Peyer's patch (tissue), 4 donors: ENCODE results near the gene B3GLCT.

Experiments used
- POLR2A ChIP-seq, 2 donors: fragments of 450-650 bp; IDR thresholded peaks; one replicate each; pipeline ENCODE4 v1.5.1; 2017; ENCODE audit warnings: antibody characterized with exemption in 2 of 2, mild to moderate bottlenecking in 2 of 2, moderate library complexity in 2 of 2
- TF ChIP-seq, protein P1 (sequence below), 6 experiments: fragments of 450-650 bp in 4 of 6; fragments of 200-600 bp in 2 of 6; sonication (generic) in 1 of 6; IDR thresholded peaks; one replicate each; pipeline ENCODE4 v1.5.1; 2017 to 2019; ENCODE audit warnings: antibody characterized with exemption in 6 of 6, mild to moderate bottlenecking in 3 of 6, moderate library complexity in 1 of 6

- TF ChIP-seq POLR2A (IDR thresholded peaks at IDR 0.05) = no peak
- TF ChIP-seq, protein P1, sequence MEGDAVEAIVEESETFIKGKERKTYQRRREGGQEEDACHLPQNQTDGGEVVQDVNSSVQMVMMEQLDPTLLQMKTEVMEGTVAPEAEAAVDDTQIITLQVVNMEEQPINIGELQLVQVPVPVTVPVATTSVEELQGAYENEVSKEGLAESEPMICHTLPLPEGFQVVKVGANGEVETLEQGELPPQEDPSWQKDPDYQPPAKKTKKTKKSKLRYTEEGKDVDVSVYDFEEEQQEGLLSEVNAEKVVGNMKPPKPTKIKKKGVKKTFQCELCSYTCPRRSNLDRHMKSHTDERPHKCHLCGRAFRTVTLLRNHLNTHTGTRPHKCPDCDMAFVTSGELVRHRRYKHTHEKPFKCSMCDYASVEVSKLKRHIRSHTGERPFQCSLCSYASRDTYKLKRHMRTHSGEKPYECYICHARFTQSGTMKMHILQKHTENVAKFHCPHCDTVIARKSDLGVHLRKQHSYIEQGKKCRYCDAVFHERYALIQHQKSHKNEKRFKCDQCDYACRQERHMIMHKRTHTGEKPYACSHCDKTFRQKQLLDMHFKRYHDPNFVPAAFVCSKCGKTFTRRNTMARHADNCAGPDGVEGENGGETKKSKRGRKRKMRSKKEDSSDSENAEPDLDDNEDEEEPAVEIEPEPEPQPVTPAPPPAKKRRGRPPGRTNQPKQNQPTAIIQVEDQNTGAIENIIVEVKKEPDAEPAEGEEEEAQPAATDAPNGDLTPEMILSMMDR (IDR thresholded peaks at IDR 0.05) = no peak
Measured at GRCh38 chr13:31356991-31357390, 157.2 kb downstream of the B3GLCT start.
